Gastroesophageal sphincter (tissue), 3 donors: ENCODE measurements around the gene NABP1.

Source experiments
- CTCF ChIP-seq, 4 experiments: fragments of 200-600 bp in 2 of 4; fragments of 450-650 bp in 2 of 4; sonication (generic) in 1 of 4; IDR thresholded peaks; one replicate each; pipeline ENCODE4 v1.5.1; 2017 to 2019; ENCODE audit warnings: antibody characterized with exemption in 4 of 4, mild to moderate bottlenecking in 2 of 4, moderate library complexity in 2 of 4
- POLR2A ChIP-seq, 2 donors: fragments of 450-650 bp; IDR thresholded peaks; one replicate each; pipeline ENCODE4 v1.6.1; 2017; ENCODE audit warnings: antibody characterized with exemption in 2 of 2, mild to moderate bottlenecking in 2 of 2, moderate library complexity in 1 of 2

- TF ChIP-seq CTCF (IDR thresholded peaks at IDR 0.05) (no peak), POLR2A (IDR thresholded peaks at IDR 0.05) (no peak)
These were observed 2.7 kb downstream of the NABP1 start for GRCh38 chr2:191680639-191681038.
